RWPE2 (cell line): ENCODE data around the gene CYP1A2.
A peak's percentile ranks its signal among the peaks of the same experiment; 100 is the strongest.

Source experiments
- ATAC-seq: fragments of 200-7000 bp; cut with Tn5 transposase; 3 replicates; pipeline ENCODE4 v1.9.1; 2021; ENCODE audit warnings: low read depth
- DNase-seq: peaks from one replicate; pipeline ENCODE4 v3.0.0-alpha.2; 2020; ENCODE audit warnings: low spot score
- H3K27ac ChIP-seq: fragments of 450-650 bp; 2 replicates; pipeline ENCODE4 v1.5.1; 2017; ENCODE audit warnings: mild to moderate bottlenecking; ENCODE audit not compliant: poor library complexity, severe bottlenecking
- H3K27me3 ChIP-seq: fragments of 250-450 bp; sonication (Bioruptor Pico); 2 replicates; pipeline ENCODE4 v1.5.1; 2021; ENCODE audit warnings: mild to moderate bottlenecking, moderate library complexity; ENCODE audit not compliant: insufficient read depth, poor library complexity, severe bottlenecking
- H3K36me3 ChIP-seq: fragments of 250-450 bp; sonication (Bioruptor Pico); 2 replicates; pipeline ENCODE4 v1.5.1; 2020; ENCODE audit warnings: low read depth, mild to moderate bottlenecking, moderate library complexity
- H3K4me1 ChIP-seq: fragments of 250-450 bp; sonication (Bioruptor Pico); 2 replicates; pipeline ENCODE4 v1.5.1; 2021; ENCODE audit warnings: mild to moderate bottlenecking, moderate library complexity; ENCODE audit not compliant: insufficient read depth, poor library complexity, severe bottlenecking
- H3K4me3 ChIP-seq: fragments of 250-450 bp; sonication (Bioruptor Pico); 2 replicates; pipeline ENCODE4 v1.5.1; 2021; ENCODE audit warnings: mild to moderate bottlenecking, moderate library complexity; ENCODE audit not compliant: severe bottlenecking
- H3K9me3 ChIP-seq: fragments of 250-450 bp; sonication (Bioruptor Pico); 2 replicates; pipeline ENCODE4 v1.5.1; 2021; ENCODE audit warnings: mild to moderate bottlenecking, moderate library complexity; ENCODE audit not compliant: severe bottlenecking
- TF ChIP-seq, protein P1 (sequence below): fragments of 450-650 bp; IDR thresholded peaks from one replicate; pipeline ENCODE4 v1.5.1; 2017; ENCODE audit warnings: mild to moderate bottlenecking, moderate library complexity; ENCODE audit not compliant: poor library complexity, severe bottlenecking

The CYP1A2 gene

GRCh38 chr15:74748322-74748946 is at the start of gene CYP1A2:
Gene CYP1A2, plus strand, starts transcription at chr15:74748845. Its CDS starts 894 bp downstream, at chr15:74749739.
- no peak within 1 kb of the TSS for H3K27ac ChIP-seq
- H3K9me3 ChIP-seq = no peaks in the 10 kb centered on the region
- no peak for DNase-seq
- no peaks in the 10 kb centered on the region for H3K4me1 ChIP-seq
- no peaks in the 10 kb centered on the region for H3K27me3 ChIP-seq
- no peak for ATAC-seq
- H3K36me3 ChIP-seq = no peaks in the 10 kb centered on the region
- TF ChIP-seq, protein P1, sequence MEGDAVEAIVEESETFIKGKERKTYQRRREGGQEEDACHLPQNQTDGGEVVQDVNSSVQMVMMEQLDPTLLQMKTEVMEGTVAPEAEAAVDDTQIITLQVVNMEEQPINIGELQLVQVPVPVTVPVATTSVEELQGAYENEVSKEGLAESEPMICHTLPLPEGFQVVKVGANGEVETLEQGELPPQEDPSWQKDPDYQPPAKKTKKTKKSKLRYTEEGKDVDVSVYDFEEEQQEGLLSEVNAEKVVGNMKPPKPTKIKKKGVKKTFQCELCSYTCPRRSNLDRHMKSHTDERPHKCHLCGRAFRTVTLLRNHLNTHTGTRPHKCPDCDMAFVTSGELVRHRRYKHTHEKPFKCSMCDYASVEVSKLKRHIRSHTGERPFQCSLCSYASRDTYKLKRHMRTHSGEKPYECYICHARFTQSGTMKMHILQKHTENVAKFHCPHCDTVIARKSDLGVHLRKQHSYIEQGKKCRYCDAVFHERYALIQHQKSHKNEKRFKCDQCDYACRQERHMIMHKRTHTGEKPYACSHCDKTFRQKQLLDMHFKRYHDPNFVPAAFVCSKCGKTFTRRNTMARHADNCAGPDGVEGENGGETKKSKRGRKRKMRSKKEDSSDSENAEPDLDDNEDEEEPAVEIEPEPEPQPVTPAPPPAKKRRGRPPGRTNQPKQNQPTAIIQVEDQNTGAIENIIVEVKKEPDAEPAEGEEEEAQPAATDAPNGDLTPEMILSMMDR = no peak
- H3K4me3 ChIP-seq = no peak within 1 kb of the TSS

DNA sequence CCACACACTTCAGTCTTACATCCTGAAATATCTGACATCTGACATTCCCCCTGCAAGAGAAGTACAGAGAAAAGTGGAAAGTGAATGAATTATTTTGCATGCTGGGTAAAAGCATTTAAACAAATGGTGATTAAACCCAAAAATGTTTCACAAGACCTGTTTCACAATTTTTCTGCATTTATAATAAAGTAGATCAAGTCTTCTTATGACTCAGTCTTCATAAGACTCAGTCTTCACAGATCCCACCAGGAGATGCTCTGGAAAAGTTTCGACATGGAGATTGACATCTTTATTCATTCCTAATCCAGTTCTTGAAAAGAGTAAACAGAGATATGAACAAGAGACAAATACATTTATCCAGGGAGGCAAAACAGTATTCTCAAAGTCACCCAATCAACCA is 39.6 kb upstream of the CYP1A2 start:
- H3K4me3 ChIP-seq = no peak overlapping the region
- DNase-seq = no peak
- no peaks in the 10 kb centered on the region for H3K36me3 ChIP-seq
- no peak overlapping the region for H3K27ac ChIP-seq
- H3K27me3 ChIP-seq = no peaks in the 10 kb centered on the region
- no peaks in the 10 kb centered on the region for H3K9me3 ChIP-seq
- peak; percentile 66 for ATAC-seq
- H3K4me1 ChIP-seq = no peaks in the 10 kb centered on the region
- TF ChIP-seq, protein P1 = no peak

DNA sequence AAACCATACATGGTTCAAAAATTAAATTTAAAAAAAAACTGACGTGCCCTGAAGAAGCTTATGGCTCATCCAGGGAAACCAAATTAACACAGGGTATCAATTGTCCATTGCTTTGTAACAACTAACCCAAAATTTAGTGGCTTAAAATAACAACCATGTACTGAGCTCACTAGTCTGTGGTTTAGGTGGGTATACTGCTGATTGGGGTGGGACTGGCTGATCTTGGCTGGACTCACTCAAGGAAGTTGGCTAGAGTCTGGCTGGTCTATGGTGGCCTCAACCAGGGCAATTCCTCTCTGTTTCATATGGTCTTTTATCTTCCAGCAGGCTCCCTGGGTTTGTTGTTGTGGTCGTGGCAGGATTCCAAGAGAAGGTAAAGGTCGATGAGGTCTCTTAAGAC is 38.8 kb upstream of the CYP1A2 start:
- DNase-seq (no peak), ATAC-seq (no peak)
- H3K36me3 ChIP-seq = no peaks in the 10 kb centered on the region
- H3K4me3 ChIP-seq = no peak overlapping the region
- TF ChIP-seq, protein P1 = no peak
- no peaks in the 10 kb centered on the region for H3K27me3 ChIP-seq
- H3K27ac ChIP-seq = no peak overlapping the region
- H3K9me3 ChIP-seq = no peaks in the 10 kb centered on the region
- no peaks in the 10 kb centered on the region for H3K4me1 ChIP-seq

GRCh38 chr15:74710319-74711094 is 38.1 kb upstream of the CYP1A2 start:
- H3K4me3 ChIP-seq = no peak overlapping the region
- no peak for DNase-seq
- H3K27ac ChIP-seq = no peak overlapping the region
- no peaks in the 10 kb centered on the region for H3K36me3 ChIP-seq
- no peaks in the 10 kb centered on the region for H3K4me1 ChIP-seq
- no peaks in the 10 kb centered on the region for H3K27me3 ChIP-seq
- ATAC-seq = no peak
- TF ChIP-seq, protein P1 = no peak
- no peaks in the 10 kb centered on the region for H3K9me3 ChIP-seq

GRCh38 chr15:74712311-74712710 is 36.3 kb upstream of the CYP1A2 start:
- ATAC-seq (no peak), DNase-seq (no peak)
- no peak overlapping the region for H3K27ac ChIP-seq
- TF ChIP-seq, protein P1 = no peak
- H3K4me3 ChIP-seq = no peak overlapping the region
- H3K4me1 ChIP-seq = no peaks in the 10 kb centered on the region
- H3K27me3 ChIP-seq = no peaks in the 10 kb centered on the region
- no peaks in the 10 kb centered on the region for H3K36me3 ChIP-seq
- no peaks in the 10 kb centered on the region for H3K9me3 ChIP-seq
